Gastroesophageal sphincter (tissue), 4 donors: ENCODE data around the gene CBLN3. TPM values are rescaled to one million over a fixed set of nuclear protein-coding genes. Genes with fewer than 3 reads are reported as not detected.

ENCODE experiments used
- ATAC-seq: fragments of 150-250 bp; one replicate; pipeline ENCODE4 v1.9.1; 2016; ENCODE audit warnings: mild to moderate bottlenecking, moderate library complexity
- H3K27ac ChIP-seq, 4 donors: fragments of 200-600 bp; sonication (generic) in 3 of 4; 1 replicate in 3 of 4; 2 replicates in 1 of 4; pipeline ENCODE4 v1.5.1; 2016 to 2019
- H3K27me3 ChIP-seq: fragments of 200-600 bp; sonication (generic); one replicate; pipeline ENCODE4 v1.5.1; 2019
- H3K36me3 ChIP-seq, 2 donors: fragments of 200-600 bp; sonication (generic); one replicate each; pipeline ENCODE4 v1.5.1; 2019; ENCODE audit warnings: control low read depth in 1 of 2
- H3K4me1 ChIP-seq, 3 donors: fragments of 200-600 bp; sonication (generic); 1 replicate in 2 of 3; 2 replicates in 1 of 3; pipeline ENCODE4 v1.5.1; 2016 to 2019; ENCODE audit warnings: control low read depth in 2 of 3
- H3K4me3 ChIP-seq, 2 donors: fragments of 200-600 bp; sonication (generic); one replicate each; pipeline ENCODE4 v1.5.1; 2019; ENCODE audit warnings: mild to moderate bottlenecking in 1 of 2, moderate library complexity in 1 of 2
- H3K9me3 ChIP-seq, 3 donors: fragments of 200-600 bp; sonication (generic); one replicate each; pipeline ENCODE4 v1.5.1; 2017 to 2019; ENCODE audit warnings: control low read depth in 2 of 3
- CTCF ChIP-seq, 4 experiments: fragments of 200-600 bp in 2 of 4; fragments of 450-650 bp in 2 of 4; sonication (generic) in 1 of 4; IDR thresholded peaks; one replicate each; pipeline ENCODE4 v1.5.1; 2017 to 2019; ENCODE audit warnings: antibody characterized with exemption in 4 of 4, mild to moderate bottlenecking in 2 of 4, moderate library complexity in 2 of 4
- EP300 ChIP-seq: sonication (generic); formaldehyde crosslinking; IDR thresholded peaks from one replicate; pipeline ENCODE4 v1.6.1; 2017; ENCODE audit warnings: antibody characterized with exemption, mild to moderate bottlenecking
- POLR2A ChIP-seq, 2 donors: fragments of 450-650 bp; IDR thresholded peaks; one replicate each; pipeline ENCODE4 v1.6.1; 2017; ENCODE audit warnings: antibody characterized with exemption in 2 of 2, mild to moderate bottlenecking in 2 of 2, moderate library complexity in 1 of 2
- POLR2AphosphoS5 ChIP-seq: sonication (generic); formaldehyde crosslinking; IDR thresholded peaks from one replicate; pipeline ENCODE4 v1.6.1; 2017; ENCODE audit warnings: antibody characterized with exemption
- WGBS, 2 donors: methylation state at CpG; one replicate each; pipeline ENCODE4 v1.1.5; 2018; ENCODE audit warnings: low coverage in 1 of 2; 5-methylcytosine and 5-hydroxymethylcytosine counted together
- total RNA-seq, 4 donors: library from RNA; depleted of rRNA; stranded (reverse); fragments of >200 nt; gene quantifications; one replicate each; pipeline ENCODE4 v1.1.0, GENCODE V29; 2016

Gene CBLN3
- total RNA-seq, 4 donors from 2014 or later: 0.49 to 2.8 (median 2.1) TPM

GRCh38 chr14:24398653-24399446 lies 30.6 kb downstream of the CBLN3 start, which contains the start of gene NYNRIN:
TSS of gene NYNRIN (plus strand) at chr14:24399003. CDS start at chr14:24399247, 244 bp downstream.
- no peak for TF ChIP-seq EP300
- TF ChIP-seq POLR2A (IDR thresholded peaks at IDR 0.05): peak in 1 of 2 donors; percentile 16
- TF ChIP-seq CTCF (IDR thresholded peaks at IDR 0.05): peak in 1 of 4 experiments; percentile 27
- no peaks in the 10 kb centered on the region for H3K27me3 ChIP-seq
- peak within 1 kb of the TSS; percentile 7 to 82 (median 78) for H3K27ac ChIP-seq
- no peaks in the 10 kb centered on the region for H3K9me3 ChIP-seq
- peak within 1 kb of the TSS; percentile 80 to 85 for H3K4me3 ChIP-seq
- no CpG with 5 or more reads among the region's 57 CpGs for WGBS, 2 donors
- H3K36me3 ChIP-seq: no peaks in the 10 kb centered on the region
- H3K4me1 ChIP-seq: peaks cover 0 to 64% (median 29%) of the 10 kb centered on the region in 3 donors
- peak; percentile 85 for ATAC-seq

- no peaks in the 10 kb centered on the region for H3K9me3 ChIP-seq
- H3K36me3 ChIP-seq: no peaks in the 10 kb centered on the region
- peaks cover 0 to 58% (median 29%) of the 10 kb centered on the region in 3 donors for H3K4me1 ChIP-seq
- TF ChIP-seq EP300 (no peak), CTCF (IDR thresholded peaks at IDR 0.05) (no peak), POLR2AphosphoS5 (no peak), POLR2A (IDR thresholded peaks at IDR 0.05) (no peak)
- H3K4me3 ChIP-seq: peak overlapping the region; percentile 80 to 85
- H3K27me3 ChIP-seq: no peaks in the 10 kb centered on the region
- ATAC-seq: peak; percentile 22
- H3K27ac ChIP-seq: peak overlapping the region; percentile 7 to 82 (median 78)
- 0% methylated on average over 3 of the region's 7 CpGs; no CpG with 5 or more reads in 1 of the 2 donors for WGBS, 2 donors
Observed at GRCh38 chr14:24398293-24398652, 31.2 kb downstream of the CBLN3 start.

GRCh38 chr14:24397639-24398292 lies 31.7 kb downstream of the CBLN3 start:
- TF ChIP-seq EP300: no peak
- no peak for TF ChIP-seq POLR2AphosphoS5
- TF ChIP-seq CTCF (IDR thresholded peaks at IDR 0.05): no peak
- no peak for TF ChIP-seq POLR2A (IDR thresholded peaks at IDR 0.05)
- peak overlapping the region in 1 of 2 donors; percentile 85 for H3K4me3 ChIP-seq
- no peaks in the 10 kb centered on the region for H3K9me3 ChIP-seq
- peaks cover 0 to 53% (median 27%) of the 10 kb centered on the region in 3 donors for H3K4me1 ChIP-seq
- no peaks in the 10 kb centered on the region for H3K36me3 ChIP-seq
- WGBS, 2 donors: 31% methylated on average over 5 of the region's 6 CpGs; no CpG with 5 or more reads in 1 of the 2 donors
- H3K27ac ChIP-seq: peak overlapping the region in 3 of 4 donors; percentile 77 to 82 (median 79)
- no peak for ATAC-seq
- H3K27me3 ChIP-seq: no peaks in the 10 kb centered on the region

GRCh38 chr14:24395609-24396582 lies 33.6 kb downstream of the CBLN3 start:
- TF ChIP-seq POLR2AphosphoS5 (no peak), POLR2A (IDR thresholded peaks at IDR 0.05) (no peak), CTCF (IDR thresholded peaks at IDR 0.05) (no peak), EP300 (no peak)
- 50 to 61% methylated on average over 2 to 7 of the region's 8 CpGs for WGBS, 2 donors
- no peak overlapping the region for H3K4me3 ChIP-seq

More at GRCh38 chr14:24395609-24396582, 33.6 kb downstream of the CBLN3 start:
- H3K27ac ChIP-seq: no peak overlapping the region
- H3K9me3 ChIP-seq: no peaks in the 10 kb centered on the region
- no peaks in the 10 kb centered on the region for H3K36me3 ChIP-seq
- no peak for ATAC-seq
- peaks cover 5% of the 10 kb centered on the region for H3K27me3 ChIP-seq
- peaks cover 0 to 34% (median 18%) of the 10 kb centered on the region in 3 donors for H3K4me1 ChIP-seq
